H1 (cell line): ENCODE data around the gene MACROD2. TPM values are rescaled to one million over a fixed set of nuclear protein-coding genes. Genes with fewer than 3 reads are reported as not detected.

Experiments
- CTCF ChIA-PET: fragments of 300-600 bp; sonication (Branson Sonifier 250); formaldehyde crosslinking; loops from one replicate; lab custom pipeline; 2021; ENCODE audit not compliant: partially characterized antibody; lab: Charles Lee
- POLR2A ChIA-PET: fragments of 300-600 bp; sonication (Branson Sonifier 250); formaldehyde crosslinking; loops from one replicate; lab custom pipeline; 2021; ENCODE audit warnings: inconsistent platforms; ENCODE audit not compliant: partially characterized antibody; lab: Charles Lee
- DNase-seq, 2 experiments: peaks; one replicate each; pipeline versions ENCODE4 v3.0.0 to v3.0.0-alpha.2; 2010 to 2022; ENCODE audit warnings: low spot score in 2 of 2, low read depth in 1 of 2, mixed read lengths in 1 of 2
- FAIRE-seq: peaks from 2 replicates; lab custom pipeline; 2011; peaks lifted over from hg19 to GRCh38; lab: Jason Lieb, UNC
- H2AFZ ChIP-seq: 2 replicates; pipeline ENCODE4 v1.8.1; 2012; ENCODE audit warnings: low read length, inconsistent platforms
- H2AK5ac ChIP-seq: 2 replicates; pipeline ENCODE4 v1.6.1; 2013; ENCODE audit warnings: low read depth, low read length
- H2BK120ac ChIP-seq: replicated peaks from 2 replicates; pipeline ENCODE3; 2013; ENCODE audit warnings: low read depth, low read length, inconsistent platforms
- H2BK12ac ChIP-seq: 2 replicates; pipeline ENCODE4 v1.6.1; 2013; ENCODE audit warnings: low read depth, low read length
- H2BK15ac ChIP-seq: 2 replicates; pipeline ENCODE4 v1.6.1; 2013; ENCODE audit warnings: low read length
- H2BK20ac ChIP-seq: 2 replicates; pipeline ENCODE4 v1.6.1; 2013; ENCODE audit warnings: low read length
- H2BK5ac ChIP-seq: 2 replicates; pipeline ENCODE4 v1.6.1; 2013; ENCODE audit warnings: low read depth, low read length
- H3K14ac ChIP-seq: 2 replicates; pipeline ENCODE4 v1.6.1; 2013; ENCODE audit warnings: inconsistent platforms; ENCODE audit not compliant: insufficient read length
- H3K18ac ChIP-seq: 2 replicates; pipeline ENCODE4 v1.6.1; 2013; ENCODE audit warnings: low read length; ENCODE audit errors: extremely low read depth
- H3K23ac ChIP-seq: 2 replicates; pipeline ENCODE4 v1.6.1; 2013; ENCODE audit warnings: inconsistent platforms; ENCODE audit not compliant: insufficient read length
- H3K23me2 ChIP-seq: 2 replicates; pipeline ENCODE4 v1.6.1; 2013; ENCODE audit warnings: low read depth, low read length
- H3K27ac ChIP-seq: 2 replicates; pipeline ENCODE4 v1.6.1; 2011; ENCODE audit warnings: low read depth, low read length, inconsistent platforms
- H3K27me3 ChIP-seq, 4 experiments: replicated peaks in 1 of 4; 1 replicate in 1 of 4; 2 replicates in 3 of 4; pipeline versions ENCODE4 v1.6.1 to v1.8.1; 2011 to 2013; ENCODE audit warnings: low read length in 3 of 4, mild to moderate bottlenecking in 3 of 4, inconsistent platforms in 2 of 4, mixed read lengths in 2 of 4, moderate library complexity in 1 of 4; ENCODE audit not compliant: control insufficient read depth in 3 of 4, insufficient read depth in 3 of 4; ENCODE audit errors: extremely low read depth in 1 of 4
- H3K36me3 ChIP-seq, 4 experiments: 2 replicates each; pipeline versions ENCODE4 v1.6.1 to v1.8.1; 2011 to 2013; ENCODE audit warnings: mild to moderate bottlenecking in 4 of 4, low read length in 3 of 4, moderate library complexity in 2 of 4, control low read depth in 1 of 4, inconsistent platforms in 1 of 4; ENCODE audit not compliant: insufficient read depth in 4 of 4, control insufficient read depth in 2 of 4
- H3K4ac ChIP-seq: replicated peaks from 2 replicates; pipeline ENCODE3; 2013; ENCODE audit warnings: low read length, low read depth, mixed read lengths, inconsistent platforms; ENCODE audit not compliant: insufficient read length
- H3K4me1 ChIP-seq, 4 experiments: replicated peaks in 1 of 4; 1 replicate in 1 of 4; 2 replicates in 3 of 4; pipeline versions ENCODE4 v1.6.1 to v1.8.1; 2011 to 2013; ENCODE audit warnings: low read length in 3 of 4, inconsistent platforms in 2 of 4, mixed read lengths in 1 of 4; ENCODE audit not compliant: insufficient read depth in 4 of 4, control insufficient read depth in 3 of 4
- H3K4me2 ChIP-seq, 2 experiments: 2 replicates each; pipeline versions ENCODE4 v1.6.1 to v1.8.1; 2011 to 2013; ENCODE audit warnings: low read depth in 2 of 2, low read length in 2 of 2, control low read depth in 1 of 2, inconsistent platforms in 1 of 2, mild to moderate bottlenecking in 1 of 2; ENCODE audit not compliant: insufficient read depth in 1 of 2
- H3K4me3 ChIP-seq, 4 experiments: fragments of 200-600, 300-600 bp in 1 of 4; sonication (generic), shearing (Covaris generic), sonication (Bioruptor Twin) in 1 of 4; 2 replicates each; pipeline versions ENCODE4 v1.5.1 to v1.8.1; 2011 to 2016; ENCODE audit warnings: low read length in 4 of 4, low read depth in 3 of 4, control low read depth in 2 of 4, inconsistent platforms in 2 of 4, mild to moderate bottlenecking in 2 of 4, mixed read lengths in 1 of 4, moderate library complexity in 1 of 4; ENCODE audit not compliant: insufficient read depth in 2 of 4; ENCODE audit errors: extremely low read depth in 1 of 4
- H3K56ac ChIP-seq: replicated peaks from 2 replicates; pipeline ENCODE3; 2013; ENCODE audit warnings: low read depth, mild to moderate bottlenecking, mixed read lengths, low read length, inconsistent platforms; ENCODE audit not compliant: insufficient read length
- H3K79me1 ChIP-seq: 2 replicates; pipeline ENCODE4 v1.6.1; 2013; ENCODE audit warnings: low read depth, low read length, control low read depth
- H3K79me2 ChIP-seq, 2 experiments: 2 replicates each; pipeline versions ENCODE4 v1.6.1 to v1.8.1; 2012 to 2013; ENCODE audit warnings: low read length in 2 of 2, mild to moderate bottlenecking in 2 of 2, inconsistent platforms in 1 of 2; ENCODE audit not compliant: insufficient read depth in 2 of 2, control insufficient read depth in 1 of 2
- H3K9ac ChIP-seq, 4 experiments: replicated peaks in 1 of 4; 1 replicate in 1 of 4; 2 replicates in 3 of 4; pipeline versions ENCODE4 v1.6.1 to v1.8.1; 2011 to 2013; ENCODE audit warnings: low read depth in 3 of 4, low read length in 3 of 4, control low read depth in 2 of 4, mild to moderate bottlenecking in 2 of 4, moderate library complexity in 2 of 4, inconsistent platforms in 1 of 4; ENCODE audit errors: extremely low read depth in 1 of 4
- H3K9me3 ChIP-seq, 2 experiments: 2 replicates each; pipeline versions ENCODE4 v1.6.1 to v1.8.1; 2012 to 2013; ENCODE audit warnings: mild to moderate bottlenecking in 2 of 2, moderate library complexity in 2 of 2, control low read depth in 1 of 2, inconsistent platforms in 1 of 2, low read depth in 1 of 2, low read length in 1 of 2, mixed read lengths in 1 of 2; ENCODE audit not compliant: insufficient read depth in 2 of 2
- H4K20me1 ChIP-seq, 2 experiments: replicated peaks in 1 of 2; 2 replicates each; pipeline versions ENCODE3 to v1.8.1; 2011 to 2013; ENCODE audit warnings: inconsistent platforms in 2 of 2, low read length in 2 of 2, mild to moderate bottlenecking in 1 of 2; ENCODE audit not compliant: insufficient read depth in 2 of 2, control insufficient read depth in 1 of 2
- H4K5ac ChIP-seq: 2 replicates; pipeline ENCODE4 v1.6.1; 2013; ENCODE audit warnings: low read length, low read depth, mixed read lengths, inconsistent platforms; ENCODE audit not compliant: insufficient read length
- H4K8ac ChIP-seq: 2 replicates; pipeline ENCODE4 v1.8.0; 2013; ENCODE audit warnings: mild to moderate bottlenecking, moderate library complexity, low read length, inconsistent platforms; ENCODE audit not compliant: insufficient read depth; ENCODE audit errors: extremely low read depth
- H4K91ac ChIP-seq: replicated peaks from 2 replicates; pipeline ENCODE3; 2013; ENCODE audit warnings: low read length, mixed read lengths, inconsistent platforms; ENCODE audit not compliant: insufficient read length
- BRCA1 ChIP-seq: IDR thresholded peaks from 2 replicates; pipeline ENCODE4 v1.6.1; 2012; ENCODE audit warnings: low read depth, low read length, improper control_type of control experiment
- CHD1 ChIP-seq: IDR thresholded peaks from 2 replicates; pipeline ENCODE4 v1.6.1; 2012; ENCODE audit warnings: low read depth, low read length, improper control_type of control experiment
- CREB1 ChIP-seq: IDR thresholded peaks from 2 replicates; pipeline ENCODE4 v1.6.1; 2012; ENCODE audit warnings: inconsistent platforms
- CTCF ChIP-seq, 3 experiments: IDR thresholded peaks; 1 replicate in 2 of 3; 2 replicates in 1 of 3; pipeline versions ENCODE4 v1.5.1 to v1.6.1; 2011; ENCODE audit warnings: low read length in 3 of 3, mild to moderate bottlenecking in 3 of 3, inconsistent platforms in 2 of 3, low read depth in 1 of 3, moderate library complexity in 1 of 3; ENCODE audit not compliant: insufficient read depth in 1 of 3; ENCODE audit errors: control extremely low read depth in 1 of 3
- EZH2 ChIP-seq: fragments of 200-600 bp; sonication (generic); IDR thresholded peaks from 2 replicates; pipeline ENCODE4 v1.7.1; 2012; ENCODE audit warnings: low read depth, mild to moderate bottlenecking, moderate library complexity, low read length, inconsistent platforms; ENCODE audit not compliant: severe bottlenecking
- FOSL1 ChIP-seq: IDR thresholded peaks from 2 replicates; pipeline ENCODE4 v1.6.1; 2011; ENCODE audit warnings: mild to moderate bottlenecking, low read depth, low read length, moderate library complexity; ENCODE audit not compliant: insufficient read depth
- KDM1A ChIP-seq: fragments of 200-600, 300-600 bp; sonication (generic); IDR thresholded peaks from 2 replicates; pipeline ENCODE4 v1.7.1; 2016; ENCODE audit warnings: mild to moderate bottlenecking, low read length, borderline replicate concordance
- NRF1 ChIP-seq: IDR thresholded peaks from 2 replicates; pipeline ENCODE4 v1.6.1; 2011; ENCODE audit warnings: mild to moderate bottlenecking, low read depth, low read length, improper control_type of control experiment
- SIX5 ChIP-seq: IDR thresholded peaks from 2 replicates; pipeline ENCODE4 v1.6.1; 2011; ENCODE audit warnings: mild to moderate bottlenecking, low read depth, low read length
- SP2 ChIP-seq: IDR thresholded peaks from 2 replicates; pipeline ENCODE4 v1.6.1; 2012; ENCODE audit warnings: mild to moderate bottlenecking, low read length, inconsistent platforms
- TAF1 ChIP-seq: IDR thresholded peaks from 2 replicates; pipeline ENCODE4 v1.6.1; 2011; ENCODE audit warnings: mild to moderate bottlenecking, low read depth, low read length
- TBP ChIP-seq: IDR thresholded peaks from 2 replicates; pipeline ENCODE4 v1.6.1; 2011; ENCODE audit warnings: low read depth, low read length, improper control_type of control experiment
- TEAD4 ChIP-seq: IDR thresholded peaks from 2 replicates; pipeline ENCODE4 v1.6.1; 2012; ENCODE audit warnings: low read depth, low read length, inconsistent platforms, mixed read lengths
- polyA plus RNA-seq, 7 experiments: library from polyadenylated mRNA; depleted of rRNA in 3 of 7; stranded (reverse) in 5 of 7; unstranded in 2 of 7; fragments of >200 nt in 5 of 7; fragments of 200-250 nt in 2 of 7; gene quantifications; 1 replicate in 5 of 7; 2 replicates in 1 of 7; 4 replicates in 1 of 7; pipeline versions ENCODE4 v1.2.1 to v1.2.3, GENCODE V29; 2011 to 2013; ENCODE audit warnings: missing spikeins in 2 of 7, mixed read lengths in 2 of 7
- total RNA-seq: library from RNA; stranded (reverse); fragmentation: NEBNext Ultra II Directional; extraction: Animal tissue kit (Norgen Biotek cat#: 25700); gene quantifications from 2 replicates; pipeline ENCODE4 v1.2.1, GENCODE V29; 2021
- TF ChIP-seq, protein P1 (sequence below): IDR thresholded peaks from 2 replicates; pipeline ENCODE4 v1.6.1; 2011; ENCODE audit warnings: low read depth, mild to moderate bottlenecking, low read length; ENCODE audit not compliant: insufficient read depth

MACROD2 gene
- total and polyA plus RNA-seq, 2 of the 8 experiments (the other 6 are each of a cell fraction or from before 2014, with no cell fraction given) = 0.70 to 3.9 TPM

GRCh38 chr20:14773486-14773885 lies 778.2 kb downstream of the MACROD2 start:
- no peak overlapping the region for H3K4me2 ChIP-seq
- TF ChIP-seq KDM1A (no peak), CREB1 (no peak), SIX5 (no peak), NRF1 (no peak), FOSL1 (no peak), SP2 (no peak), CTCF (IDR thresholded peaks at IDR 0.05; ENCODE audit: control extremely low read depth in 1 of 3, insufficient read depth in 1 of 3, low read depth in 1 of 3, low read length in 3 of 3) (no peak), TBP (no peak), TEAD4 (no peak), TAF1 (no peak), CHD1 (no peak), BRCA1 (no peak), EZH2 (no peak)
- TF ChIP-seq, protein P1, sequence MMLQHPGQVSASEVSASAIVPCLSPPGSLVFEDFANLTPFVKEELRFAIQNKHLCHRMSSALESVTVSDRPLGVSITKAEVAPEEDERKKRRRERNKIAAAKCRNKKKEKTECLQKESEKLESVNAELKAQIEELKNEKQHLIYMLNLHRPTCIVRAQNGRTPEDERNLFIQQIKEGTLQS = no peak

More at GRCh38 chr20:14773486-14773885, 778.2 kb downstream of the MACROD2 start:
- Histone ChIP-seq H2BK15ac (no peak overlapping the region), H3K23ac (no peak overlapping the region), H2BK20ac (no peak overlapping the region), H2BK12ac (no peak overlapping the region), H3K56ac (no peak overlapping the region), H3K9me3 (no peaks in the 10 kb centered on the region), H4K91ac (no peak overlapping the region), H3K18ac (no peak overlapping the region), H3K23me2 (no peaks in the 10 kb centered on the region), H4K8ac (no peak overlapping the region), H3K79me2 (no peaks in the 10 kb centered on the region), H2AFZ (no peak overlapping the region), H3K14ac (no peak overlapping the region), H3K79me1 (no peaks in the 10 kb centered on the region), H3K27me3 (no peaks in the 10 kb centered on the region), H2AK5ac (no peak overlapping the region), H3K36me3 (no peaks in the 10 kb centered on the region), H2BK5ac (no peak overlapping the region), H3K4ac (no peak overlapping the region), H4K20me1 (no peaks in the 10 kb centered on the region), H3K27ac (no peak overlapping the region), H3K4me3 (no peak overlapping the region), H3K9ac (no peak overlapping the region), H4K5ac (no peak overlapping the region), H2BK120ac (no peak overlapping the region), H3K4me1 (no peaks in the 10 kb centered on the region)
- DNase-seq (no peak), FAIRE-seq (no peak)
- ChIA-PET POLR2A (no interaction called here), CTCF (no interaction called here)
